Prostate gland (tissue), 2 donors: ENCODE measurements around the gene CCDC188.

Experiments
- CTCF ChIP-seq, 4 experiments: fragments of 200-600 bp in 2 of 4; fragments of 450-650 bp in 2 of 4; sonication (generic) in 2 of 4; IDR thresholded peaks; 1 replicate in 3 of 4; 2 replicates in 1 of 4; pipeline ENCODE4 v1.5.1; 2016 to 2019; ENCODE audit warnings: antibody characterized with exemption in 4 of 4, mild to moderate bottlenecking in 2 of 4, moderate library complexity in 2 of 4
- POLR2A ChIP-seq: fragments of 450-650 bp; IDR thresholded peaks from one replicate; pipeline ENCODE4 v1.6.1; 2016; ENCODE audit warnings: antibody characterized with exemption, mild to moderate bottlenecking
- POLR2AphosphoS5 ChIP-seq: sonication (generic); formaldehyde crosslinking; IDR thresholded peaks from one replicate; pipeline ENCODE4 v1.6.1; 2017; ENCODE audit warnings: antibody characterized with exemption

DNA sequence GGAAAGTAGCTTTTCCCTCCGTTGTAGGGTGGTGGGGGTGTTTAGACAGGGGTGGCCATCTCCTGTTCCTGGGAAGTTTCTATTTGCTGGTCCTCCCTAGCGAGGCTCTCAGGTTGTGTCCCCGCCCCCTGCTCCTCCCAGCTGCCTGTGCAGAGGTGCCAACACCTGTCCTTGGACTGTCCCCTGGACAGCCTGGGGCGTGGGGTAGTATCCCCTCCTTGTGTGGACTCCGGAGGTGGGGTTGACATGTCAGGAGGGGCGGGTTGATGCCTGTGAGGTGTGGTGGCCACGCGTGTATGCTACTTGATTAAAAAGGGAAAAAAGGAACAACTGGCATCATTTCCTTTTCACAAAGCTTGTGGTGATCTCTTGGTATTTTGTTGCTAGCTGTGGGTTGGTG, 49.2 kb downstream of the CCDC188 start:
- TF ChIP-seq CTCF (IDR thresholded peaks at IDR 0.05) (no peak), POLR2A (no peak), POLR2AphosphoS5 (no peak)
